ENCODE measurements around the gene GK.

- TF ChIP-seq, protein P1, sequence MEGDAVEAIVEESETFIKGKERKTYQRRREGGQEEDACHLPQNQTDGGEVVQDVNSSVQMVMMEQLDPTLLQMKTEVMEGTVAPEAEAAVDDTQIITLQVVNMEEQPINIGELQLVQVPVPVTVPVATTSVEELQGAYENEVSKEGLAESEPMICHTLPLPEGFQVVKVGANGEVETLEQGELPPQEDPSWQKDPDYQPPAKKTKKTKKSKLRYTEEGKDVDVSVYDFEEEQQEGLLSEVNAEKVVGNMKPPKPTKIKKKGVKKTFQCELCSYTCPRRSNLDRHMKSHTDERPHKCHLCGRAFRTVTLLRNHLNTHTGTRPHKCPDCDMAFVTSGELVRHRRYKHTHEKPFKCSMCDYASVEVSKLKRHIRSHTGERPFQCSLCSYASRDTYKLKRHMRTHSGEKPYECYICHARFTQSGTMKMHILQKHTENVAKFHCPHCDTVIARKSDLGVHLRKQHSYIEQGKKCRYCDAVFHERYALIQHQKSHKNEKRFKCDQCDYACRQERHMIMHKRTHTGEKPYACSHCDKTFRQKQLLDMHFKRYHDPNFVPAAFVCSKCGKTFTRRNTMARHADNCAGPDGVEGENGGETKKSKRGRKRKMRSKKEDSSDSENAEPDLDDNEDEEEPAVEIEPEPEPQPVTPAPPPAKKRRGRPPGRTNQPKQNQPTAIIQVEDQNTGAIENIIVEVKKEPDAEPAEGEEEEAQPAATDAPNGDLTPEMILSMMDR (IDR thresholded peaks at IDR 0.05): no peak
- TF ChIP-seq EP300 (IDR thresholded peaks at IDR 0.05) (no peak), POLR2A (IDR thresholded peaks at IDR 0.05; ENCODE audit: low read depth) (no peak)
Measured at GRCh38 chrX:30748342-30748960, 95.2 kb downstream of the GK start.

Measured in esophagus muscularis mucosa (tissue), 4 donors.